ENCODE results near the gene KAZN.

GRCh38 chr1:14926229-14926628, 327.7 kb downstream of the KAZN start:
- TF ChIP-seq CTCF (IDR thresholded peaks at IDR 0.05; ENCODE audit: insufficient read depth, low read depth, low read length) = no peak
- no peak for TF ChIP-seq EZH2 (IDR thresholded peaks at IDR 0.05; ENCODE audit: insufficient read depth, low read length)
